Neural cell (in vitro differentiated cells): ENCODE results near the gene AOAH. TPM values are rescaled to one million over a fixed set of nuclear protein-coding genes. Genes with fewer than 3 reads are reported as not detected.

Experiments
- H2AFZ ChIP-seq: fragments of 200-600, 300-800 bp; sonication (generic), shearing (Covaris generic); 2 replicates; pipeline ENCODE4 v1.6.0; 2014; ENCODE audit warnings: low read depth, mild to moderate bottlenecking, antibody characterized with exemption, low read length, moderate library complexity
- H3F3A ChIP-seq: fragments of 200-600 bp; shearing (Covaris generic); 2 replicates; pipeline ENCODE4 v1.6.1; 2016; ENCODE audit warnings: mild to moderate bottlenecking, moderate library complexity, mixed read lengths, antibody characterized with exemption, low read length; ENCODE audit not compliant: insufficient read depth, poor library complexity, severe bottlenecking
- H3K27ac ChIP-seq: fragments of 200-600, 300-800 bp; sonication (generic), shearing (Covaris generic); 2 replicates; pipeline ENCODE4 v1.5.1; 2014; ENCODE audit warnings: mild to moderate bottlenecking, low read length, moderate library complexity
- H3K27me3 ChIP-seq: fragments of 300-800, 200-600 bp; sonication (generic), shearing (Covaris generic); 2 replicates; pipeline ENCODE4 v1.6.0; 2014; ENCODE audit warnings: mild to moderate bottlenecking, low read depth, low read length, moderate library complexity; ENCODE audit not compliant: insufficient read depth
- H3K36me3 ChIP-seq: fragments of 300-800, 200-600 bp; sonication (generic), shearing (Covaris generic); 2 replicates; pipeline ENCODE4 v1.5.1; 2014; ENCODE audit warnings: mild to moderate bottlenecking, antibody characterized with exemption, low read length, moderate library complexity; ENCODE audit not compliant: insufficient read depth
- H3K4me2 ChIP-seq: fragments of 300-800, 200-600 bp; sonication (generic), shearing (Covaris generic); 2 replicates; pipeline ENCODE4 v1.6.0; 2014; ENCODE audit warnings: mild to moderate bottlenecking, low read length
- H3K4me3 ChIP-seq: fragments of 300-800, 200-600 bp; sonication (generic), shearing (Covaris generic); 2 replicates; pipeline ENCODE4 v1.5.1; 2014; ENCODE audit warnings: mild to moderate bottlenecking, low read length, moderate library complexity
- H3K79me2 ChIP-seq: fragments of 200-600 bp; shearing (Covaris generic); replicated peaks from 2 replicates; pipeline ENCODE4 v1.6.0; 2014; ENCODE audit warnings: mild to moderate bottlenecking, low read length, moderate library complexity; ENCODE audit not compliant: insufficient read depth
- H3K9ac ChIP-seq: fragments of 300-800, 200-600 bp; sonication (generic), shearing (Covaris generic); 2 replicates; pipeline ENCODE4 v1.6.1; 2016; ENCODE audit warnings: mild to moderate bottlenecking, low read length, mixed read lengths
- H3K9me2 ChIP-seq: fragments of 200-600 bp; shearing (Covaris generic); 2 replicates; pipeline ENCODE4 v1.6.1; 2016; ENCODE audit warnings: mild to moderate bottlenecking, low read length, mixed read lengths; ENCODE audit not compliant: insufficient read depth
- H3K9me3 ChIP-seq: fragments of 200-600, 300-800 bp; sonication (generic), shearing (Covaris generic); 2 replicates; pipeline ENCODE4 v1.6.1; 2016; ENCODE audit warnings: mild to moderate bottlenecking, mixed run types, low read length, moderate library complexity, mixed read lengths
- H4K20me1 ChIP-seq: fragments of 200-600 bp; shearing (Covaris generic); 2 replicates; pipeline ENCODE4 v1.6.1; 2016; ENCODE audit warnings: mild to moderate bottlenecking, mixed run types; ENCODE audit not compliant: insufficient read depth
- CTCF ChIP-seq: fragments of 450-650 bp; IDR thresholded peaks from 2 replicates; pipeline ENCODE4 v1.5.1; 2014; ENCODE audit warnings: antibody characterized with exemption, mild to moderate bottlenecking, moderate library complexity; ENCODE audit not compliant: poor library complexity, severe bottlenecking
- EP300 ChIP-seq: fragments of 450-650 bp; conservative IDR thresholded peaks from 2 replicates; pipeline ENCODE4 v1.6.1; 2014; ENCODE audit warnings: antibody characterized with exemption, mild to moderate bottlenecking, moderate library complexity; ENCODE audit not compliant: poor library complexity, severe bottlenecking
- EZH2 ChIP-seq: fragments of 200-600, 300-800 bp; shearing (Covaris generic), sonication (generic); IDR thresholded peaks from 2 replicates; pipeline ENCODE4 v1.6.1; 2014; ENCODE audit warnings: antibody characterized with exemption, low read length, borderline replicate concordance, mild to moderate bottlenecking; ENCODE audit not compliant: insufficient read depth, poor library complexity, severe bottlenecking
- MXI1 ChIP-seq: fragments of 450-650 bp; conservative IDR thresholded peaks from 2 replicates; pipeline ENCODE4 v1.6.1; 2014; ENCODE audit warnings: antibody characterized with exemption, mild to moderate bottlenecking; ENCODE audit not compliant: poor library complexity, severe bottlenecking
- POLR2AphosphoS5 ChIP-seq: IDR thresholded peaks from 2 replicates; pipeline ENCODE4 v1.6.1; 2012
- RAD21 ChIP-seq: fragments of 450-650 bp; conservative IDR thresholded peaks from 2 replicates; pipeline ENCODE4 v1.6.1; 2014; ENCODE audit warnings: antibody characterized with exemption, mild to moderate bottlenecking, moderate library complexity
- SMC3 ChIP-seq: fragments of 450-650 bp; conservative IDR thresholded peaks from 2 replicates; pipeline ENCODE4 v1.6.1; 2014; ENCODE audit warnings: antibody characterized with exemption, mild to moderate bottlenecking, moderate library complexity; ENCODE audit not compliant: poor library complexity
- TAF1 ChIP-seq: IDR thresholded peaks from 2 replicates; pipeline ENCODE4 v1.6.1; 2012; ENCODE audit warnings: low read depth
- polyA plus RNA-seq: library from polyadenylated mRNA; depleted of rRNA; stranded (reverse); fragments of >200 nt; gene quantifications from 2 replicates; pipeline ENCODE4 v1.2.3, GENCODE V29; 2014
- TF ChIP-seq, protein P1 (sequence below): IDR thresholded peaks from 2 replicates; pipeline ENCODE4 v1.6.1; 2012; ENCODE audit warnings: borderline replicate concordance

Gene AOAH
- polyA plus RNA-seq, 1 donor from 2014 or later = 4.3 TPM

DNA sequence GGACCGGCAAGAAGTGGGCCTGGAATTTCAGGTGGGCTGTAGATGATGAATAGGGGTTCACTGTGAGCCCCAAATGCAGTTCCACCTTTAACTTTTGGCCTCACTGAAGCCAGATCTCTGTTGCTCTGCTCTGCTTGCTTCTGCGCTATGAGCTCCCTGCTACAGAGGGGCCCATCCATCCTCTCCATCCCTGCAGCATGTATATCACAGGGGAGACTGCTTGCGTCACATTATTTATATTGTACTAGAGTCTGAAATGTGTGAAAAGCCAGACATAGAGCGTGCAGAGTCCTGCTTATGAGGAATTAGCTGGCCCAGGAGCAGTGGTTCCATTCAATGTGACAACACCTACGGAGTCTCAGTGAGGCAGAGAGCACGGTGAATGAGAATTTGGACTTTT lies 69.9 kb downstream of the AOAH start:
- Histone ChIP-seq H4K20me1 (no peaks in the 10 kb centered on the region), H2AFZ (no peak overlapping the region), H3K79me2 (no peaks in the 10 kb centered on the region), H3K27ac (no peak overlapping the region), H3K36me3 (no peaks in the 10 kb centered on the region), H3K4me2 (no peak overlapping the region), H3K4me3 (no peak overlapping the region), H3F3A (no peaks in the 10 kb centered on the region), H3K9me2 (no peaks in the 10 kb centered on the region), H3K9ac (no peak overlapping the region), H3K27me3 (no peaks in the 10 kb centered on the region), H3K9me3 (no peaks in the 10 kb centered on the region)
- TF ChIP-seq EP300 (no peak), MXI1 (no peak), SMC3 (no peak), TAF1 (no peak), POLR2AphosphoS5 (no peak), CTCF (no peak), RAD21 (no peak), EZH2 (no peak)
- TF ChIP-seq, protein P1, sequence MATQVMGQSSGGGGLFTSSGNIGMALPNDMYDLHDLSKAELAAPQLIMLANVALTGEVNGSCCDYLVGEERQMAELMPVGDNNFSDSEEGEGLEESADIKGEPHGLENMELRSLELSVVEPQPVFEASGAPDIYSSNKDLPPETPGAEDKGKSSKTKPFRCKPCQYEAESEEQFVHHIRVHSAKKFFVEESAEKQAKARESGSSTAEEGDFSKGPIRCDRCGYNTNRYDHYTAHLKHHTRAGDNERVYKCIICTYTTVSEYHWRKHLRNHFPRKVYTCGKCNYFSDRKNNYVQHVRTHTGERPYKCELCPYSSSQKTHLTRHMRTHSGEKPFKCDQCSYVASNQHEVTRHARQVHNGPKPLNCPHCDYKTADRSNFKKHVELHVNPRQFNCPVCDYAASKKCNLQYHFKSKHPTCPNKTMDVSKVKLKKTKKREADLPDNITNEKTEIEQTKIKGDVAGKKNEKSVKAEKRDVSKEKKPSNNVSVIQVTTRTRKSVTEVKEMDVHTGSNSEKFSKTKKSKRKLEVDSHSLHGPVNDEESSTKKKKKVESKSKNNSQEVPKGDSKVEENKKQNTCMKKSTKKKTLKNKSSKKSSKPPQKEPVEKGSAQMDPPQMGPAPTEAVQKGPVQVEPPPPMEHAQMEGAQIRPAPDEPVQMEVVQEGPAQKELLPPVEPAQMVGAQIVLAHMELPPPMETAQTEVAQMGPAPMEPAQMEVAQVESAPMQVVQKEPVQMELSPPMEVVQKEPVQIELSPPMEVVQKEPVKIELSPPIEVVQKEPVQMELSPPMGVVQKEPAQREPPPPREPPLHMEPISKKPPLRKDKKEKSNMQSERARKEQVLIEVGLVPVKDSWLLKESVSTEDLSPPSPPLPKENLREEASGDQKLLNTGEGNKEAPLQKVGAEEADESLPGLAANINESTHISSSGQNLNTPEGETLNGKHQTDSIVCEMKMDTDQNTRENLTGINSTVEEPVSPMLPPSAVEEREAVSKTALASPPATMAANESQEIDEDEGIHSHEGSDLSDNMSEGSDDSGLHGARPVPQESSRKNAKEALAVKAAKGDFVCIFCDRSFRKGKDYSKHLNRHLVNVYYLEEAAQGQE = no peak

DNA sequence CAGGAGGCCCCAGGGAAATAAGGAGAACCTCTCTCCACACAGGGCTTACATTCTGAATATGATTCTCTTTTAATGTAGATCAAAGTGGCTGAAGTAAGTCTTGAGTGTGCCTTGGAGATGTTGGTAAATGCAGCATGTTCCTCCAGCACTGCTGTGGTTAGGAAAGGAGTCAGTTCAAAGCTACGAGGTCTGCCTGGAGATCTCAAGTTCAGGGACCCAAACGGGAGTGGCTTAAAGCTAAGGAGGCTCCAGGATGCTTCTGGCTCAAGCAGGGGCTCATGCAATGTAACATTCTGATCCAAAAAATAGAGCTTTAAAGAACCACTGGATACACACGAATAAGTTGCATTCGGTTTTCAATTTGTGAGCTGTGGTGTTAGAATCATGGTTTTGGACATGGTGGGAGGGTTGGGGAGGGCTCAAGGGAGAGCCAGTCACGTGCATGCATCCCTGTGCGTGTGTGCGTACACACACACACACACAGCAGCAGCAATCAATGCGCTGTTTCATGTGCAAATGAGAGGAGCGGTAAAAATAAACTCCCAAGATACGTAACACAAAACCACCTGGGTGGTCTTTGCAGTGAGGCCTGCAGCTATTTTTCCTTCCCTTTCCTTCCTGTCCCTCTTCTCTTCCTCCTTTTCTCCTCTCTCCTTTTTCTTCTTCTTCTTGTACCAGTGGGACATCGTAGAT lies 70.5 kb downstream of the AOAH start:
- Histone ChIP-seq H3F3A (no peaks in the 10 kb centered on the region), H3K9me2 (no peaks in the 10 kb centered on the region), H3K36me3 (no peaks in the 10 kb centered on the region), H4K20me1 (no peaks in the 10 kb centered on the region), H3K27me3 (no peaks in the 10 kb centered on the region), H3K79me2 (no peaks in the 10 kb centered on the region), H2AFZ (no peak overlapping the region), H3K9me3 (no peaks in the 10 kb centered on the region), H3K9ac (no peak overlapping the region), H3K4me3 (no peak overlapping the region), H3K27ac (no peak overlapping the region), H3K4me2 (no peak overlapping the region)
- TF ChIP-seq TAF1 (no peak), MXI1 (no peak), POLR2AphosphoS5 (no peak), EZH2 (no peak)
- TF ChIP-seq, protein P1 = no peak
